Activated CD4-positive, alpha-beta T cell treated with anti-CD3 and anti-CD28 coated beads, Interleukin-2, amount 10 ng/mL, durations not matched to agents 24 days and 14 days (primary cell): ENCODE measurements around the gene IL11. TPM values are rescaled to one million over a fixed set of nuclear protein-coding genes. Genes with fewer than 3 reads are reported as not detected.

ENCODE experiments used
- DNase-seq: peaks from one replicate; pipeline ENCODE4 v3.0.0; 2022
- H3K27ac Mint-ChIP-seq: one replicate; pipeline ENCODE4 v1.8.0; 2022; ENCODE audit warnings: mild to moderate bottlenecking, mixed read lengths
- H3K27me3 Mint-ChIP-seq: one replicate; pipeline ENCODE4 v1.8.0; 2022; ENCODE audit warnings: mixed read lengths
- H3K36me3 Mint-ChIP-seq: one replicate; pipeline ENCODE4 v1.8.0; 2022; ENCODE audit warnings: low read depth, mild to moderate bottlenecking, mixed read lengths
- H3K4me1 Mint-ChIP-seq: one replicate; pipeline ENCODE4 v1.8.0; 2021; ENCODE audit warnings: mixed read lengths
- H3K4me3 Mint-ChIP-seq: one replicate; pipeline ENCODE4 v1.8.0; 2022; ENCODE audit warnings: mild to moderate bottlenecking, moderate library complexity, mixed read lengths
- H3K9me3 Mint-ChIP-seq: one replicate; pipeline ENCODE4 v1.8.0; 2021; ENCODE audit warnings: mixed read lengths
- intact Hi-C: fragments of 100-400 bp; cut with micrococcal nuclease; formaldehyde crosslinking; loops from one replicate; pipeline ENCODE4 v1.15.1; 2023
- total RNA-seq: library from RNA; stranded (reverse); gene quantifications from 2 replicates; pipeline ENCODE4 v1.2.3, GENCODE V29; 2022

Gene IL11
- total RNA-seq, 1 donor from 2014 or later = not detected

DNA sequence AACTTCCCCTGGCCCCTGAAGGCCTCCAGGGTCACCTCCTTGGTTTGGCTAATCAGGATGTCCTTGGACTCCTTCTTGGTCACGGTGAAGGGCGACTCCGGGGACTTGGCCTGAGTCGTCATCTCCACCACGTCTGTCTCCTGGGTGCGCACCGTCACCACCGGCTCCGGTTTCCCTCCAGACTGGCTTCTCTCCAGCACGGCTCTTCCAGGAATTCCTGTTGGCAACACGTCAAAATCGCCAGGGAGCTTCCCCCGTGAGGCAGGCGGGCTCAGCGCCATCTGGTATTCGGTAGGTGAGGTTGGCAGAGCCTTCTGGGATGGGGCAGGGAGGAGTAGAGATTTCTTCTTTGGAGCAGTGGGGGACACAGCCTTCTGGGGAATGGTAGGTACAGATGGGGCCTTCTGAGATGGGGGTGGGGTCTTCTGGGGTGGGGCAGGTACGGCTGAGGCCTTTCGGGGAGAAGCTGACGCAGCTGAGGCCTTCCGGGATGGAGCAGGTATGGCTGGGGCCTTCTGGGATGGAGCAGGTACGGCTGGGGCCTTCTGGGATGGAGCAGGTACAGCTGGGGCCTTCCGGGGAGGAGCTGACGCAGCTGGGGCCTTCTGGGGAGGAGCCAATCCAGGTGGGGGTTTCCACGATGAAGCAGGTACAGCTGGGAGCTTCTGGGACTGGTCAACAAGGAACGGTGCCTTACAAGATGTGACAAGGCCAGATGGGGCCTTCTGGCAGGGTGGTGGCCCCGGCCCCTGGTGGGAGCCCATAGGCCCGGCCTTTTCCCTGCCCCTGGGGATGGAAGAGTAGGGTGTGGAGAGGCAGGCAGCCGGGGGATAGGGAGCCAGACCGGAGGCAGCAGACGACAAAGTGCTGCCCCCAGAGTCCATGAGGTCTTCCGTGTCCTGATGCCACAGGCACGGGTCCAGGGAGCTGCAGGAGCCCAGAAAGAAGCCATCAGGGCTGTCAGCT, 11.0 kb downstream of the IL11 start:
- H3K27ac Mint-ChIP-seq = no peak overlapping the region

DNA sequence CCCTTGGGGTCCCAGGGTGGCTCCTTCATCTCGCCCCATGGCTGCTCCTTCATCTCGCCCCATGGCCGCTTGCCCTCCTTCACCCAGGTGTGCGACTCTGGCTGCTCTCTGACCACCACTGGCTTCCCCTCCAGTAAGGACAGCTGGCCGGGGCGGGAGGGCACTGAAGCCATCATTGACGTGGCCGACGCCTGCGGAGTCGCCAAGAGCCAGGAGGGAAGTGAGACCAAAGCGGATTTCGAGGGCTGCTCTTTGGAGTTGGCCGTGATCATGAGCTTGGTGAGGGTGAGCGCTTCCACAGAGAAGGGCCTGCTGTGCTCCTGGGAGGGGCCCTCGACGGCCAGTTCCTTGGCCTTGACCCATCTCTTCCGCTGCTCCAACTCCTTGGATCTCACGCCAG, 11.8 kb downstream of the IL11 start:
- intact Hi-C loops = no loop called here
- Mint-ChIP-seq H3K36me3 (no peaks in the 10 kb centered on the region), H3K27me3 (peaks cover 24% of the 10 kb centered on the region), H3K27ac (no peak overlapping the region), H3K4me3 (no peak overlapping the region), H3K4me1 (peaks cover 3% of the 10 kb centered on the region), H3K9me3 (no peaks in the 10 kb centered on the region)
- DNase-seq = no peak

More for the DNA sequence above, 11.0 kb downstream of the IL11 start:
- no peaks in the 10 kb centered on the region for H3K36me3 Mint-ChIP-seq
- H3K4me1 Mint-ChIP-seq = no peaks in the 10 kb centered on the region
- H3K9me3 Mint-ChIP-seq = no peaks in the 10 kb centered on the region
- H3K27me3 Mint-ChIP-seq = peaks cover 22% of the 10 kb centered on the region
- no peak for DNase-seq
- no peak overlapping the region for H3K4me3 Mint-ChIP-seq
- intact Hi-C loops = no loop called here

GRCh38 chr19:55355213-55355821, 14.9 kb downstream of the IL11 start:
- H3K4me3 Mint-ChIP-seq = no peak overlapping the region
- intact Hi-C loops = no loop called here
- H3K27me3 Mint-ChIP-seq = peaks cover 49% of the 10 kb centered on the region

DNA sequence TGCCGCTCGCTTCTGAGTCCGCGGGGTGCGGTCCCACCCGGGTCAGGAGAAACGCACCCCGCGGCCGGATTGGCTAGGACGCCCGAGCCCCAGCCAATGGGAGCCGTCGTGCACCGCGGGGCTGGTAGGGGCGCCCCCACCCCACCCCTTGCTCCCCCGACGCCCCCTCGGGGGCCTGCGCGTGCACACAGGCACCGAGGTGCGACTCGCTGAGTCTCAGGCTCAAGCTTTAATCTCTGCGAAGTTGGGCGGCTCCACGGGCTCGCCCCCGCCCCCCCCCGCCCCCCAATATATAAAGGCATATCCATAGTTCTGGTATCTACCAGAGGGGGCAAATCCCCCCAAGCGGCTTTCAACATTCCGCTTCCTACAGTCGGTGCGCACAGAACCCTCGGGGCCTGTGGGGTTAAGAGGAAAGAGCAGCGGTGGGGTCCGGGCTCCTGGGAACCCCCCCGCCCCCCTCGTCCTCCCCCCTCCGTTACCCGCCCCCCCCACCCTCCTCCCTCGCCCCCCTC, 15.5 kb downstream of the IL11 start, which contains the start of gene COX6B2:
Gene COX6B2 (minus strand): TSS at position 22 of the 515 bp plus-strand sequence. CDS start 198 bp downstream, outside the sequence.
- H3K4me3 Mint-ChIP-seq = peak within 1 kb of the TSS; percentile 83
- H3K9me3 Mint-ChIP-seq = no peaks in the 10 kb centered on the region
- H3K27me3 Mint-ChIP-seq = peaks cover 49% of the 10 kb centered on the region
- no peaks in the 10 kb centered on the region for H3K36me3 Mint-ChIP-seq
- intact Hi-C loops = no loop called here
- DNase-seq = peak; percentile 70
- H3K4me1 Mint-ChIP-seq = peaks cover 22% of the 10 kb centered on the region
- no peak within 1 kb of the TSS for H3K27ac Mint-ChIP-seq

More at GRCh38 chr19:55355213-55355821, 14.9 kb downstream of the IL11 start:
- no peak overlapping the region for H3K27ac Mint-ChIP-seq
- no peaks in the 10 kb centered on the region for H3K36me3 Mint-ChIP-seq
- peak; percentile 63 for DNase-seq
- peaks cover 22% of the 10 kb centered on the region for H3K4me1 Mint-ChIP-seq
- no peaks in the 10 kb centered on the region for H3K9me3 Mint-ChIP-seq

DNA sequence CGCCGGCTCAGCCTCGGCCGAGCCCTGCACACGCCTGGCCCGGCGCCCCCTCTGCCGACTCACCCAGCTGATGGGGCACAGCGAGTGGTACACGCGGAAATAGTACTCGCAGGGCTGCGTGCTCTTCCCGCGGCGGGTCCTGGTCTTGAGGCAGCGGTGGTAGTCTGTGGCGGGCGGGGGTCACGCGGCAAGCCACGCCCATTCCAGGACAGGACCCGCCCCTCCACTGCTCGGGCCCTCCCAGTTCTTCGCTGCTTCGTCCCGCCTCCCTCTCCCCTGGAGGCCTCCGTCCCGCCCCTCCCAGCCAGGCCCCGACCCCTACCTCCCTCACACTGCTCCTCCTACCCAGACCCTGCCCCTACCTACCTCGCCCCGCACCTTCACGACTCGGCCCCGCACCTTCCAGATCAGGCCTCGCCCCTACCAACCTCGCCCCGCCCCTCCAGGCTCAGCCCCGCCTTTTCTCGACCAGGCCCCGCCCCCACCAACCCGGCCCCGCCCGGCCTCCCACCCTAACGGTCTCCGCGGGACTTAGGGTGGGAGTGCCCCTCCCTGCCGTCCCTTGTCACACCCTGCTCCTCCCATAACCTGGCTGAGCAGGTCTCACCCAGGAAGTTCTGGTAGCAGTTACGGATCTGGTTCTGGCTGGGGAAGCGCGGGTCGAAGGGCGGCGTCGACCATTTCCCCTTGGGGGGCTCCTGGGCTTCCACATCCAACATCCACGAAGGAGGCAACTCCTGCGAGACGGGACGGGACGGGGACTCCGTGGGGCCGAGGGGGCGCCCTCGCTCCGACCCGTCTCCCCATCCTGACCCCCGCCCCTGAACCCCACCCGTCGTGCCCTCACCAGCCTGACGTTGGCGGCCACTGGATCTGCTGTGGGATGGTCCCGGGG, 16.2 kb downstream of the IL11 start:
- DNase-seq = peak; percentile 89
- H3K27ac Mint-ChIP-seq = no peak overlapping the region
- H3K4me1 Mint-ChIP-seq = peaks cover 22% of the 10 kb centered on the region
- H3K27me3 Mint-ChIP-seq = peaks cover 49% of the 10 kb centered on the region
- no peaks in the 10 kb centered on the region for H3K9me3 Mint-ChIP-seq
- intact Hi-C loops = loop anchor here (1.0 kb wide), 1 partner anchor 15 kb away; the partner anchor contains the start of gene KMT5C
- peak overlapping the region; percentile 83 for H3K4me3 Mint-ChIP-seq
- H3K36me3 Mint-ChIP-seq = no peaks in the 10 kb centered on the region

- Mint-ChIP-seq H3K4me3 (peak overlapping the region; percentile 83), H3K4me1 (peaks cover 22% of the 10 kb centered on the region), H3K27me3 (peaks cover 49% of the 10 kb centered on the region), H3K27ac (no peak overlapping the region), H3K9me3 (no peaks in the 10 kb centered on the region), H3K36me3 (no peaks in the 10 kb centered on the region)
- no peak for DNase-seq
- intact Hi-C loops = loop anchor here (1.0 kb wide), 1 partner anchor 14 kb away; the partner anchor contains the start of gene KMT5C
These were observed 16.9 kb downstream of the IL11 start for GRCh38 chr19:55353356-55353802.

- H3K4me1 Mint-ChIP-seq = peaks cover 22% of the 10 kb centered on the region
- peaks cover 47% of the 10 kb centered on the region for H3K27me3 Mint-ChIP-seq
- peak overlapping the region; percentile 83 for H3K4me3 Mint-ChIP-seq
- no peak for DNase-seq
- intact Hi-C loops = loop anchor here (1.0 kb wide), 1 partner anchor 13 kb away; the partner anchor contains the start of gene KMT5C
- H3K36me3 Mint-ChIP-seq = peaks cover 2% of the 10 kb centered on the region
- no peaks in the 10 kb centered on the region for H3K9me3 Mint-ChIP-seq
- peak overlapping the region; percentile 70 for H3K27ac Mint-ChIP-seq
These were observed 17.6 kb downstream of the IL11 start for GRCh38 chr19:55352549-55353145.

- Mint-ChIP-seq H3K9me3 (no peaks in the 10 kb centered on the region), H3K4me3 (no peak overlapping the region), H3K27me3 (peaks cover 41% of the 10 kb centered on the region), H3K4me1 (peaks cover 22% of the 10 kb centered on the region), H3K27ac (no peak overlapping the region), H3K36me3 (peaks cover 2% of the 10 kb centered on the region)
- DNase-seq = no peak
- intact Hi-C loops = no loop called here
These were observed 18.2 kb downstream of the IL11 start for GRCh38 chr19:55352040-55352439.

GRCh38 chr19:55350620-55351315, 19.5 kb downstream of the IL11 start:
- intact Hi-C loops = no loop called here
- Mint-ChIP-seq H3K4me3 (no peak overlapping the region), H3K9me3 (no peaks in the 10 kb centered on the region), H3K4me1 (peaks cover 22% of the 10 kb centered on the region), H3K36me3 (peaks cover 2% of the 10 kb centered on the region), H3K27ac (no peak overlapping the region), H3K27me3 (peaks cover 35% of the 10 kb centered on the region)
- no peak for DNase-seq

- Mint-ChIP-seq H3K4me1 (peaks cover 19% of the 10 kb centered on the region), H3K4me3 (no peak overlapping the region), H3K36me3 (peaks cover 2% of the 10 kb centered on the region), H3K9me3 (no peaks in the 10 kb centered on the region), H3K27ac (no peak overlapping the region), H3K27me3 (peaks cover 24% of the 10 kb centered on the region)
- no peak for DNase-seq
- intact Hi-C loops = no loop called here
These were observed 21.8 kb downstream of the IL11 start for GRCh38 chr19:55348317-55349034.

DNA sequence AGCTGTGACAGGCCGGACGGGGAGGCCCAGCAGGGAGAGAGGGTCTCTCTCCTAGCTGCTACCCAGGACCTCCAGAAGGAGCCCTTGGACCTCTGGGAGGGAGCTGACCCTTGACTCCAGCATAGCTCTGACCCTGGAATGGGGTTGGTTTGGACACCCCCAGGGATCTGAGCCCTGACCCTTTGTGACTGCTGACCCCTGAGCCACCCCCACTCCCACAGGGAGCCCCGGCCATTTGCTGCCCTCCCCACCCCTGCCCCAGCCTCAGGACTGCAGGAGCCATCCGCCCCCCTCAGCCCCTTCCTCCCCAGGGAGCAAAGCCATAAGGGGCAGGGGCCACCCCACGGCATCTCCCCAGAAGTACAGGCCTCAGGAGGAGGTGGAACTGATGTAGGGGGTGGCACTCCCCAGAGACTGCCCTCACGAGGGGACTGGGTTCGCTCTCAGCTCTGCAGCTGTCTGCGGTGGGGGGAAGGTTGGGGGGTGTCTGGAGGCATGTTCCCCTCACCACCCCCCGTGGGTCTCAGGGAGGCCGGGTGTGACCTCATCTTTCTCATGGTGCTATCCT, 22.7 kb downstream of the IL11 start:
- H3K9me3 Mint-ChIP-seq = no peaks in the 10 kb centered on the region
- peaks cover 15% of the 10 kb centered on the region for H3K27me3 Mint-ChIP-seq
- H3K27ac Mint-ChIP-seq = no peak overlapping the region
- intact Hi-C loops = no loop called here
- H3K36me3 Mint-ChIP-seq = peaks cover 8% of the 10 kb centered on the region
- no peak for DNase-seq
- no peak overlapping the region for H3K4me3 Mint-ChIP-seq
- peaks cover 10% of the 10 kb centered on the region for H3K4me1 Mint-ChIP-seq
